ENCODE results near the gene LILRB4.
"Not testable (repeated sequence)": the region's sequence is repeated elsewhere in the genome, so short reads cannot be mapped to it uniquely, and the experiment has no call there.

Gene LILRB4

DNA sequence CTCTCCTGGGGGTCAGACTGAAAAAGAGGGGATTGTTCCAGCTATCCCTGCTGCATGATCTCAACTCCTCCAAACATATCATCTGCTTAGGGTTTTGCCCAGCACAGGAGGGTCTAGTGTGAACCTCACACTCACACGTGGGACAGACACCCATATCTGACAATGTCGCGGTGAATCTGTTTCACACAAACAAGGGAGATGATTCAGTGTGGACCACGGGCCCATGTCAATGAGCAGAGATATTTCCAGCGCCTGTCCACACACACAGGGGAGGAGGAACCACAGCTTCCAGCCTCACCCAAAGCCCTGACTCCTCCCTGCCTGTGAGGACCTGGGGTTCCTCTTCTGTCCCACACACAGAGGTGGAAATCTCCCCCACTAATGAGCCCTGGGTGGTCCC lies 31.9 kb downstream of the LILRB4 start:
- no peak for DNase-seq (ENCODE audit: low read depth, low spot score)

DNA sequence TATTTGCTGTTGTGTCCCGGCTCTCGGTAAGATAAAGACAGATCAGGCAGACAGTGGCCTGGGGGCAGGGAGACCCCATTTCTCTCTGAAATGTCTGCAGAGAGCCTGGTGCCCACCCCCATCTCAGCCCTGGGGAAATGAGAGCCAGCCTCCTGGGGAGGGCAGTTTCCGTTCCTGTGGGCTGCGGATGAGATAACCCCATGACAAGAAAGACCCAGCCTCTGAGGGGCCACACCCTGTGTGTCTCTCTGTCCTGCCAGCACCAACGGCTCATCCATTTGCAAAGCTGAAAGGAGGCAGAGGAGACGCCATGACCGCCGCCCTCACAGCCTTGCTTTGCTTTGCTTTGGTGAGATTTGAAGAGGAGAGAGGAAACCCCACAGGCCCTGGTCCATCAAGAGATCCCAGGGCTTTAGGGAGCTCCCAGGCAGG lies 33.3 kb downstream of the LILRB4 start:
- no peak for DNase-seq (ENCODE audit: low read depth, low spot score)

DNA sequence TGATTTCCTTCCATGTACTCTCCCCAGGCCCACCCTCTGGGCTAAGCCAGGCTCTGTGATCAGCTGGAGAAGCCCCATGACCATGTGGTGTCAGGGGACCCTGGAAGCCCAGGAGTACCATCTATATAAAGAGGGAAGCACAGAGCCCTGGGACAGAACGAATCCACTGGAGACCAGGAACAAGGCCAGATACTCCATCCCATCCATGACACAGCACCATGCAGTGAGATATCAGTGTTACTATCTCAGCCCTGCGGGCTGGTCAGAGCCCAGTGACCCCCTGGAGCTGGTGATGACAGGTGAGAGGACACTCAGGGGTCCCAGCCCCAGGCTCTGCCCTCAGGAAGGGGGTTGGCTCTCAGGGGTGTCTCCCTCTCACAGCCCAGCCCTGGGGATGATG lies 34.0 kb downstream of the LILRB4 start:
- DNase-seq (ENCODE audit: low read depth, low spot score): no peak

DNA sequence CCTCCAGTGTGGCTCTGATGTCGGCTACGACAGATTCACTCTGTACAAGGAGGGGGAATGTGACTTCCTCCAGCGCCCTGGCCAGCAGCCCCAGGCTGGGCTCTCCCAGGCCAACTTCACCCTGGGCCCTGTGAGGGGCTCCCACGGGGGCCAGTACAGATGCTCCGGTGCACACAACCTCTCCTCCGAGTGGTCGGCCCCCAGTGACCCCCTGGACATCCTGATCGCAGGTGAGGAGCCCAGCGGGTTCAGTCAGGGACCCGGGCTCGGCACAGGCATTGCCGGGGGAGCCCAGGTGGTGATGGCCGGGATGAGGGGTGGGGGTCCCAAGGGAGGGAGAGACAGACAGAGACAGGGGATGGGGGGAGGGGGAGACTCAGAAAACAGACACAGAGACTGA lies 34.9 kb downstream of the LILRB4 start:
- not testable (repeated sequence) for DNase-seq (ENCODE audit: low read depth, low spot score)

DNA sequence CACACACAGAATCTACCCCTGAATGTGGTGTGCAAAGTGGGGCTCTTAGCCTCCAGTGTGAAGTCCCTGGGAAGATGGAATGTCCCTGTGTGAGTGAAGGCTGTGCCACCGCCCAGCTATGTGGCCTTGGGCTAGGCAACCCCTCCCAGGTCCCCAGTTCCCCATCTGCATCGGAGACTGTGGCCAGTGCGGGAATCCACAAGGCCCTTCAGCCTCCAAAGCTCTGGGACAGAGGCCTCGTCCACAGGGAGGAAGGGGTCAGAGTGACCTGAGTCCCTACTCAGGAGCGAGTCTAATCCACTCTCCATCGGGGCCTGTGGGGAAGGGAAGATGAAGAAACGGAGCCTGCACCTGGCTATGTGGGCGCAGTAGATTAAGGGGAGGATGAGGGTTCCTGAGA lies 42.1 kb downstream of the LILRB4 start:
- no peak for DNase-seq (ENCODE audit: low read depth, low spot score)

DNA sequence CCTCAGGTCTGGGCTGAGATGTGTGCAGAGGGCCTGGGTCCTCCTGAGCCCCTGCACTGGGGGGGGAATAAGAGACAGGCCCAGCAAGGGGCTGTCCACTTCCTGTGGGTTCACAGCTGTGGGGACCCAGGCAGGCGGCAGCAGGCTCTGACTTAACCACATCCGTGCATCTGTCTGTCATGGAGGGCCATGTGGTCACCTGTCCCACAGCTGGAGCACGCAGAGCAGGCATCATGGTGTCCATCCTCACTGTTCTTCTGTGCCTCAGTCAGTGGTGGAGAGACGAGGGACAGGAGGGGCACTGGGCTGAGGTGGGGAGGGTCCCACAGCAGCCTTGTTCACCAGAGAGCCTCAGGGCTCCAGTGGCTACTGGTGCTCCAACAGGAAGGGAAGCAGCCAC lies 45.2 kb downstream of the LILRB4 start:
- DNase-seq (ENCODE audit: low read depth, low spot score): no peak

DNA sequence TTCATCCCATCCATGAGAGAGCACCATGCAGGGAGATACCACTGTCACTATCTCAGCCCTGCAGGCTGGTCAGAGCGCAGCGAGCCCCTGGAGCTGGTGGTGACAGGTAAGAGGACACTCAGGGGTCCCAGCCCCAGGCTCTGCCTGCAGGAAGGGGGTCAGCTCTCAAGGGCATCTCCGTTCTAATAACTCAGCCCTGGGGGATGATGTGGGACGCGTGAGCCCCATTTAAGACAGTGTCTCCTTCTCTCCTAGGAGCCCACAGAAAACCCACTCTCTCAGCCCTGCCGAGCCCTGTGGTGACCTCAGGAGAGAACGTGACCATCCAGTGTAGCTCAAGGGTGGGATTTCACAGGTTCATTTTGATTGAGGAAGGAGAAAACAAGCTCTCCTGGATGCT lies 46.0 kb downstream of the LILRB4 start:
- DNase-seq (ENCODE audit: low read depth, low spot score): no peak

DNA sequence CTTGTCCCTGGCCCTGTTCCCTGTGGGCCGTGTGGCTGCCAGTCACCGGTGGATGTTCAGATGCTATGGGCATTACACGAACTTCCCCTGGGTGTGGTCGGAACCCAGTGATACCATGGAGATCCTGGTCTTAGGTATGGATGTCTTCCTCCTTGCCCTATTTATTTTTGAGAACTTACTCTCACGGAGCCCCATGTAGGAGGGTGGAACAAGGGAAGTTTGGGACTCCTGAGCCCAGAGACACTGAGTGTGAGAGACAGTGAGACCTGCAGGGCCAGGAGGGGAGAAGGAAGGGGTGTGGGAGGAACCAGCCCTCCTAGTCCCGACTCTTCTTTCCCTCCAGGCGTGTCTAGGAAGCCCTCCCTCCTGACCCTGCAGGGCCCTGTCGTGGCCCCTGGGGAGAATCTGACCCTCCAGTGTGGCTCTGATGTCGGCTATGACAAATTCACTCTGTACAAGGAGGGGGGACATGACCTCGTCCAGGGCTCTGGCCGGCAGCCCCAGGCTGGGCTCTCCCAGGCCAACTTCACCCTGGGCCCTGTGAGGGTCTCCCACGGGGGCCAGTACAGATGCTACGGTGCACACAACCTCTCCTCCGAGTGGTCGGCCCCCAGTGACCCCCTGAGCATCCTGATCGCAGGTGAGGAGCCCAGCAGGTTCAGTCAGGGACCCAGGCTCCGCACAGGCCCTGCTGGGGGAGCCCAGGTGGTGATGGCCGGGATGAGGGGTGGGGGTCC lies 46.6 kb downstream of the LILRB4 start:
- DNase-seq (ENCODE audit: low read depth, low spot score): no peak

DNA sequence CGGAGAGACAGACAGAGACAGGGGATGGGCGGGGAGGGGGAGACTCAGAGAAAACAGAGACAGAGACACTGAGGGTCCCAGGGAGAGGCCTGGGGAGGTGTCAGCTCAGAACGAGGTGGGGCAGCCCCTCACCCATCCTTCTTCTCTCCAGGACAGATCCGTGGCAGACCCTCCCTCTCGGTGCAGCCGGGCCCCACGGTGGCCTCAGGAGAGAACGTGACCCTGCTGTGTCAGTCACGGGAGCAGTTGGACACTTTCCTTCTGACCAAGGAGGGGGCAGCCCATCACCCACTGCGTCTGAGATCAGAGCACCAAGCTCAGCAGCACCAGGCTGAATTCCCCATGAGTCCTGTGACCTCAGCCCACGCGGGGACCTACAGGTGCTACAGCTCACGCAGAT lies 47.2 kb downstream of the LILRB4 start:
- not testable (repeated sequence) for DNase-seq (ENCODE audit: low read depth, low spot score)

All from astrocyte of the hippocampus (primary cell).